Uterus (tissue), 4 donors: ENCODE results near the gene PRDM15. TPM values are rescaled to one million over a fixed set of nuclear protein-coding genes. Genes with fewer than 3 reads are reported as not detected.
A peak's percentile ranks its signal among the peaks of the same experiment; 100 is the strongest.

Experiments used
- DNase-seq, 2 donors: peaks; one replicate each; pipeline ENCODE4 v3.0.0-alpha.2; 2019 to 2020
- H3K27ac ChIP-seq, 2 donors: fragments of 200-600 bp; sonication (generic); 1 replicate in 1 of 2; 2 replicates in 1 of 2; pipeline ENCODE4 v1.5.1; 2016 to 2018
- H3K27me3 ChIP-seq, 2 donors: fragments of 200-600 bp; sonication (generic); one replicate each; pipeline ENCODE4 v1.5.1; 2018 to 2019; ENCODE audit warnings: control low read depth in 1 of 2
- H3K36me3 ChIP-seq, 2 donors: fragments of 200-600 bp; sonication (generic); one replicate each; pipeline ENCODE4 v1.5.1; 2019; ENCODE audit warnings: control low read depth in 1 of 2
- H3K4me1 ChIP-seq, 2 donors: fragments of 200-600 bp; sonication (generic); one replicate each; pipeline ENCODE4 v1.5.1; 2018 to 2019; ENCODE audit warnings: control low read depth in 1 of 2
- H3K4me3 ChIP-seq, 2 donors: fragments of 200-600 bp; sonication (generic); 1 replicate in 1 of 2; 2 replicates in 1 of 2; pipeline ENCODE4 v1.5.1; 2018 to 2019; ENCODE audit warnings: mild to moderate bottlenecking in 1 of 2
- H3K9me3 ChIP-seq, 2 donors: fragments of 200-600 bp; sonication (generic); one replicate each; pipeline ENCODE4 v1.5.1; 2019; ENCODE audit warnings: control low read depth in 1 of 2
- POLR2A ChIP-seq, 2 donors: fragments of 450-650 bp; IDR thresholded peaks; one replicate each; pipeline ENCODE4 v1.6.1; 2016; ENCODE audit warnings: antibody characterized with exemption in 2 of 2, mild to moderate bottlenecking in 1 of 2, moderate library complexity in 1 of 2
- intact Hi-C: fragments of 100-400 bp; cut with DNase I; formaldehyde crosslinking; loops from one replicate; pipeline ENCODE4 v1.15.1; 2023; ENCODE audit warnings: low total_unique reads
- total RNA-seq, 4 donors: library from RNA; depleted of rRNA in 3 of 4; stranded (reverse); fragments of >200 nt in 3 of 4; gene quantifications; one replicate each; pipeline versions ENCODE4 v1.1.0 to v1.2.4, GENCODE V29; 2014 to 2023
- TF ChIP-seq, protein P1 (sequence below), 4 experiments: fragments of 200-600 bp in 2 of 4; fragments of 450-650 bp in 2 of 4; sonication (generic) in 2 of 4; IDR thresholded peaks; one replicate each; pipeline ENCODE4 v1.5.1; 2016 to 2019; ENCODE audit warnings: antibody characterized with exemption in 4 of 4, mild to moderate bottlenecking in 2 of 4, moderate library complexity in 1 of 4
- donor health status: DM: yes; HTN: yes; CAD: no.

Gene PRDM15
- total RNA-seq, 4 donors from 2014 or later, result 5.9 to 11.0 (median 6.5) TPM

DNA sequence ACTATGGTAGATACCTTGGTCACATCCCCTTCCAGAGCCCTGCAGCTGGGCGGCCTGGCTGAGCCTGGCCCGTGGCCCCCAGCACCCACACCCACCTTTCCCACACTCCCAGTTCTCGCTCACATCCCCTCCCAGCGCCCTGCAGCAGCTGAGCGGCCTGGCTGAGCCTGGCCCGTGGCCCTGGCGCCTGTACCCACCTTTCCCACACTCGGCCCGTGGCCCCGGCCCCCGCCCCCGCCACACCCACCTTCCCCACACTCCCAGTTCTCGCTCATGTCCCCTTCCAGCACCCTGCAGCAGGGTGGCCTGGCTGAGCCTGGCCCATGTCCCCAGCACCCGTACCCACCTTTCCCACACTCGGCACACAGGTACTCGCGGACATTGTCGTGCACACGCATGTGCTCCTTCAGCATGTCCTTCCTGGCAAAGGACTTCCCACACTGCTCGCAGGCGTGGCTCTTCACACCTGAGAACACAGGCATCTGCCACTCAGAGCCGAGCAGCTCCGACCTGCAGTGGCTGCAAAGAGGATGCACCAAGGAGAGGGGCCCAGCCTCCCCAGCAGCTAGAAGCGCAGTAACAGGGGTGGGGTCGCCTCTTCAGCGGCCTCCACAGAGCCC, 59.8 kb downstream of the PRDM15 start:
- TF ChIP-seq, protein P1, sequence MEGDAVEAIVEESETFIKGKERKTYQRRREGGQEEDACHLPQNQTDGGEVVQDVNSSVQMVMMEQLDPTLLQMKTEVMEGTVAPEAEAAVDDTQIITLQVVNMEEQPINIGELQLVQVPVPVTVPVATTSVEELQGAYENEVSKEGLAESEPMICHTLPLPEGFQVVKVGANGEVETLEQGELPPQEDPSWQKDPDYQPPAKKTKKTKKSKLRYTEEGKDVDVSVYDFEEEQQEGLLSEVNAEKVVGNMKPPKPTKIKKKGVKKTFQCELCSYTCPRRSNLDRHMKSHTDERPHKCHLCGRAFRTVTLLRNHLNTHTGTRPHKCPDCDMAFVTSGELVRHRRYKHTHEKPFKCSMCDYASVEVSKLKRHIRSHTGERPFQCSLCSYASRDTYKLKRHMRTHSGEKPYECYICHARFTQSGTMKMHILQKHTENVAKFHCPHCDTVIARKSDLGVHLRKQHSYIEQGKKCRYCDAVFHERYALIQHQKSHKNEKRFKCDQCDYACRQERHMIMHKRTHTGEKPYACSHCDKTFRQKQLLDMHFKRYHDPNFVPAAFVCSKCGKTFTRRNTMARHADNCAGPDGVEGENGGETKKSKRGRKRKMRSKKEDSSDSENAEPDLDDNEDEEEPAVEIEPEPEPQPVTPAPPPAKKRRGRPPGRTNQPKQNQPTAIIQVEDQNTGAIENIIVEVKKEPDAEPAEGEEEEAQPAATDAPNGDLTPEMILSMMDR (IDR thresholded peaks at IDR 0.05), result no peak
- TF ChIP-seq POLR2A (IDR thresholded peaks at IDR 0.05), result no peak
- Histone ChIP-seq H3K27ac (no peak overlapping the region), H3K9me3 (no peaks in the 10 kb centered on the region), H3K4me3 (no peak overlapping the region), H3K36me3 (no peaks in the 10 kb centered on the region), H3K27me3 (no peaks in the 10 kb centered on the region), H3K4me1 (no peaks in the 10 kb centered on the region)
- DNase-seq, result no peak
- intact Hi-C loops, result no loop called here

DNA sequence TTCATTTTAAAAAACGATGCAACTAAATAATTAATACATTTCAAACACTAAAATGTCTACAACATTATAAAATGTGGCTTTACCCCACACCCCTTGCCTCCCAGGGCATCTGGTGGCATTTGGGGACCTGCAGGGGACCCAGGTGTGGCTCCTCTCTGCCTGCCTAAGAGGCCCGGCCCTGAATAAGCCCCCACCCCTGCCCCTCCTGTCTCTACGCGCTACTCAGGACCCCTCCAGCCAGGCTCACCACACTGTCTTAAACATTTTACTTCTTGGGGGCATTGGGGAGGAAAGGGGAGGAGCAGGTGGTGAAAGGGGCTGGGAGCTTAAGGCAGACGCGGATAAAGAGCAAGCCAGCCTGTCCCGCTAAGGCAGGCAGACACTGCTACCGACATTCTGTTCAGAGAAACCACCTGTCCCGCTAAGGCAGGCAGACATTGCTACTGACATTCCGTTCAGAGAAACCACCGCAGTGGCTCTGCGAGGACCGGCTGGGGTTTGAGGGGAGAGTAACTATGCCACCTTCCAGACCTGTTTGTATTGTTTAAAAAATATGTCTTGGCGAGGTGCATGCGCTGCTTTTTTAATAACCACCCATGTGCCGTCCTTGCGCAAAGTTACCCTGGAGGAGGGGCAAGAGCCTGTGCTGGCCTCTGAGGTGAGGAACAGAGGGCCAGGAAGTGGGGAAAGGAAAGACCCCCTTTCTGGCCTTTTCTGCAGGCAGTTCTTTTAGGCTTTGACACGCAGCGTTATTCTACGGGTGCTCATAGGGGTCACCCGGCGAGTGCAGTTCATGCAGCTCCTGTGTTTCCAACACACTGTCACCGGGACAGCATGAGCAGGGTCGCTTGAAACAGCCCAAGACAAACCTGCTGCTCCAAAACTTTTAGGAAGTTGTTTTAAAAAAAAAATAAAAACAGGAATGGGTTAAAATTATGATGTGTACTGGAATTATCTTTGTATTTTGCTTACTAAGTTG, 61.0 kb downstream of the PRDM15 start:
- intact Hi-C loops, result no loop called here
- DNase-seq, result no peak
- H3K9me3 ChIP-seq, result no peaks in the 10 kb centered on the region
- H3K27me3 ChIP-seq, result no peaks in the 10 kb centered on the region
- H3K27ac ChIP-seq, result no peak overlapping the region
- no peak for TF ChIP-seq POLR2A (IDR thresholded peaks at IDR 0.05)
- TF ChIP-seq, protein P1 (IDR thresholded peaks at IDR 0.05), result no peak
- no peaks in the 10 kb centered on the region for H3K36me3 ChIP-seq
- no peaks in the 10 kb centered on the region for H3K4me1 ChIP-seq
- H3K4me3 ChIP-seq, result no peak overlapping the region

DNA sequence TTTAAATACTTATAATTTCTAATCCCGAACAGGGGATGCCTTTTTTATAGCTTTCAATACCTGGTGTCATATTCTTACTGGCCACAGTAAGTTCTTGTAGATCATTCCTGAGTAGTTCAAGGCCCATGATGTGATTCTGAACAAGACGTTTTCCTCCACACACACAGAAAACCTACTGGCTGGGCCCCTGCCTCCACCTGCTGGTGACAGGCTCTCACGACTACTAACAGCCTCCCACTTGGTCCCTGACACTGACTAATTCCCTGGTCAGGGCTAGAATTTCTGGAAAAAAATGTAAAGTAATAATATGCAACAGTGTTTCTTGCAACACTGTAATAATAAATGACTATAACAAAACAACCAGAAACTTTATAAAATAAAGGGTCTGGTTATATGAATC, 61.9 kb downstream of the PRDM15 start:
- Histone ChIP-seq H3K36me3 (no peaks in the 10 kb centered on the region), H3K9me3 (no peaks in the 10 kb centered on the region), H3K4me3 (no peak overlapping the region), H3K27me3 (no peaks in the 10 kb centered on the region), H3K4me1 (no peaks in the 10 kb centered on the region), H3K27ac (no peak overlapping the region)
- intact Hi-C loops, result no loop called here
- DNase-seq, result peak in 1 of 2 donors; percentile 48
- TF ChIP-seq POLR2A (IDR thresholded peaks at IDR 0.05), result no peak
- TF ChIP-seq, protein P1 (IDR thresholded peaks at IDR 0.05), result peak in 3 of 4 experiments; percentile 45 to 48 (median 45)

DNA sequence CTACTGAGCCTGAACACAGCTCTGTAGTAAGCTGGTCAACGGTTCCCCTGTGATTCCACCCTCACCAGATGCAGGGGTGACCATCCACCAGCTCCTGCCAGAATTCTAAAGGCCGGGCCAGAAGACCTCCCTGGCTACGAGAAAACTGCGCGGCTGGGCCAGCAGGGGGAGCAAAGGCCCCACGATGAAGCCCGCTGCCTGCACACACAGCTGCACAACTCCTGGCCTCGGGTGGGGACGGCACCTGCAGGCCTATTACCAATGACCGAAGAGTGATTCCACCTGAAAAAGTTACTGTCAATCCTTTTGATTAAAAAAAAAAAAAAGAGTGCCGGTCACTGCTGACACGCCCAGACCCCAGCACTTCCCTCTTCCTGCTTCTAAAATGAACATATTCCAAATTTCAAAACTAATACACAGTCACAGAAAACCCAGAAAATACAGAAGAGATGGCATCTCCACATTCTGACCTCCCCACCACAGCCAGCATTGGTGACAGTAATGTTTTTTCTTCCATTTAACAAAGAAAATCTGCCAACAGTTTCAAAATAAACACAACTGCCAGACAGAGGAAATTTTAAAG, 62.5 kb downstream of the PRDM15 start:
- H3K4me3 ChIP-seq, result no peak overlapping the region
- H3K9me3 ChIP-seq, result no peaks in the 10 kb centered on the region
- H3K27ac ChIP-seq, result no peak overlapping the region

More for the DNA sequence above, 62.5 kb downstream of the PRDM15 start:
- H3K4me1 ChIP-seq, result no peaks in the 10 kb centered on the region
- H3K27me3 ChIP-seq, result no peaks in the 10 kb centered on the region
- intact Hi-C loops, result no loop called here
- peak; percentile 45 to 49 for DNase-seq
- H3K36me3 ChIP-seq, result no peaks in the 10 kb centered on the region
- TF ChIP-seq, protein P1 (IDR thresholded peaks at IDR 0.05), result peak; percentile 69 to 79 (median 74)
- TF ChIP-seq POLR2A (IDR thresholded peaks at IDR 0.05), result no peak
